HepG2 (cell line): Measurements from ENCODE around the gene SF1.

Source experiments
- ATF6 ChIP-seq: sonication (generic); formaldehyde crosslinking; conservative IDR thresholded peaks from 2 replicates; pipeline ENCODE4 v1.4.0; 2020; ENCODE audit warnings: missing genetic modification reagents
- EZH2 ChIP-seq: conservative IDR thresholded peaks from 2 replicates; pipeline ENCODE4 v1.6.1; 2012; ENCODE audit warnings: mild to moderate bottlenecking, low read depth, low read length, moderate library complexity
- SNRNP70 ChIP-seq: fragments of 200-400 bp; formaldehyde crosslinking; IDR thresholded peaks from 2 replicates; pipeline ENCODE4 v1.6.1; 2017; ENCODE audit warnings: mild to moderate bottlenecking, low read depth, low read length, moderate library complexity
- TERF1 ChIP-seq: sonication (generic); formaldehyde crosslinking; IDR thresholded peaks from 2 replicates; pipeline ENCODE4 v1.8.0; 2022; ENCODE audit warnings: mild to moderate bottlenecking, missing genetic modification reagents, moderate library complexity

- TF ChIP-seq TERF1 (CRISPR knock-in tag) (no peak), SNRNP70 (no peak), EZH2 (no peak), ATF6 (CRISPR knock-in tag) (no peak)
Observed at GRCh38 chr11:64765291-64765850, 13.0 kb downstream of the SF1 start.
